Body of pancreas (tissue), 4 donors: ENCODE measurements around the gene LSM14A. TPM values are rescaled to one million over a fixed set of nuclear protein-coding genes. Genes with fewer than 3 reads are reported as not detected.
"Not testable (repeated sequence)": the region's sequence is repeated elsewhere in the genome, so short reads cannot be mapped to it uniquely, and the experiment has no call there.

Experiments
- ATAC-seq: fragments of 150-250 bp; one replicate; pipeline ENCODE4 v1.9.1; 2016
- DNase-seq, 4 donors: peaks; one replicate each; pipeline ENCODE4 v3.0.0-alpha.2; 2019
- H3K27ac ChIP-seq, 4 donors: fragments of 200-600 bp; sonication (generic); 1 replicate in 3 of 4; 2 replicates in 1 of 4; pipeline versions ENCODE4 v1.5.1 to v1.6.1; 2016 to 2019; ENCODE audit warnings: mild to moderate bottlenecking in 1 of 4, mixed read lengths in 1 of 4, moderate library complexity in 1 of 4
- H3K27me3 ChIP-seq, 2 donors: fragments of 200-600 bp; sonication (generic); one replicate each; pipeline ENCODE4 v1.6.0; 2016; ENCODE audit warnings: mild to moderate bottlenecking in 1 of 2
- H3K36me3 ChIP-seq, 2 donors: fragments of 200-600 bp; sonication (generic); replicated peaks in 1 of 2; 2 replicates each; pipeline ENCODE4 v1.5.1; 2016; ENCODE audit warnings: low read depth in 2 of 2; ENCODE audit not compliant: insufficient read depth in 1 of 2
- H3K4me1 ChIP-seq: fragments of 200-600 bp; sonication (generic); one replicate; pipeline ENCODE4 v1.6.0; 2016
- H3K4me3 ChIP-seq, 2 donors: fragments of 200-600 bp; sonication (generic); 1 replicate in 1 of 2; 2 replicates in 1 of 2; pipeline ENCODE4 v1.5.1; 2016 to 2019
- H3K9me3 ChIP-seq, 3 donors: fragments of 200-600 bp; sonication (generic); 1 replicate in 2 of 3; 2 replicates in 1 of 3; pipeline ENCODE4 v1.5.1; 2016
- POLR2A ChIP-seq, 3 donors: fragments of 450-650 bp; IDR thresholded peaks; one replicate each; pipeline ENCODE4 v1.6.1; 2016; ENCODE audit warnings: antibody characterized with exemption in 3 of 3, mild to moderate bottlenecking in 2 of 3
- WGBS, 2 donors: methylation state at CpG; one replicate each; pipeline ENCODE4 v1.1.5; 2017; 5-methylcytosine and 5-hydroxymethylcytosine counted together
- intact Hi-C: fragments of 100-400 bp; cut with DNase I; formaldehyde crosslinking; loops from one replicate; pipeline ENCODE4 v1.15.1; 2023
- total RNA-seq, 2 donors: library from RNA; depleted of rRNA; stranded (reverse); fragments of >200 nt; gene quantifications; one replicate each; pipeline ENCODE4 v1.1.0, GENCODE V29; 2016
- TF ChIP-seq, protein P1 (sequence below), 7 experiments: fragments of 450-650 bp in 4 of 7; fragments of 200-600 bp in 3 of 7; sonication (generic) in 3 of 7; IDR thresholded peaks; one replicate each; pipeline ENCODE4 v1.5.1; 2016 to 2019; ENCODE audit warnings: antibody characterized with exemption in 7 of 7

The LSM14A gene
- total RNA-seq, 2 donors from 2014 or later = 63.6 to 95.9 TPM

DNA sequence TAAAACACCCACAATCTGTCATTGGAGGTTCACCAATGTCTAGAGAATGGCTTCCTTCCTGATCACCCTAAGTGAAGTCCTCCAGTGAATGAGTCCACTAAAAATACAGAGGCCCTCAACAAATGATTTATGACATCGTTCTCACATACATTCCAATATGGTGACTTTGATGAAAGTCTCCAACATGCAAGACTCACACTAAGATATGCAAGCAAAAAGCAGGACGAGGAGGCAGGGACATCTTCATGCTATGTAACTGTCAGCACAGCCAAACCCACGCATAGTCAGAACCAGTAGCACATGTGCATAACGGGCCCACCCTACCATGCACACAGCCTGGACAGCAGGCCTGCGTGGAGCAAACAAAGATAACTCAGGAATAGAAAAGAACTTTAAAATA, 16.6 kb upstream of the LSM14A start:
- WGBS, 2 donors = 70 to 81% methylated on average over 3 to 5 of the region's 5 CpGs
- TF ChIP-seq, protein P1, sequence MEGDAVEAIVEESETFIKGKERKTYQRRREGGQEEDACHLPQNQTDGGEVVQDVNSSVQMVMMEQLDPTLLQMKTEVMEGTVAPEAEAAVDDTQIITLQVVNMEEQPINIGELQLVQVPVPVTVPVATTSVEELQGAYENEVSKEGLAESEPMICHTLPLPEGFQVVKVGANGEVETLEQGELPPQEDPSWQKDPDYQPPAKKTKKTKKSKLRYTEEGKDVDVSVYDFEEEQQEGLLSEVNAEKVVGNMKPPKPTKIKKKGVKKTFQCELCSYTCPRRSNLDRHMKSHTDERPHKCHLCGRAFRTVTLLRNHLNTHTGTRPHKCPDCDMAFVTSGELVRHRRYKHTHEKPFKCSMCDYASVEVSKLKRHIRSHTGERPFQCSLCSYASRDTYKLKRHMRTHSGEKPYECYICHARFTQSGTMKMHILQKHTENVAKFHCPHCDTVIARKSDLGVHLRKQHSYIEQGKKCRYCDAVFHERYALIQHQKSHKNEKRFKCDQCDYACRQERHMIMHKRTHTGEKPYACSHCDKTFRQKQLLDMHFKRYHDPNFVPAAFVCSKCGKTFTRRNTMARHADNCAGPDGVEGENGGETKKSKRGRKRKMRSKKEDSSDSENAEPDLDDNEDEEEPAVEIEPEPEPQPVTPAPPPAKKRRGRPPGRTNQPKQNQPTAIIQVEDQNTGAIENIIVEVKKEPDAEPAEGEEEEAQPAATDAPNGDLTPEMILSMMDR (IDR thresholded peaks at IDR 0.05) = no peak
- no peak for TF ChIP-seq POLR2A (IDR thresholded peaks at IDR 0.05)
- Histone ChIP-seq H3K27ac (no peak overlapping the region), H3K27me3 (no peaks in the 10 kb centered on the region), H3K36me3 (no peaks in the 10 kb centered on the region), H3K4me1 (no peaks in the 10 kb centered on the region), H3K9me3 (no peaks in the 10 kb centered on the region), H3K4me3 (no peak overlapping the region)
- DNase-seq = no peak
- ATAC-seq = no peak
- intact Hi-C loops = no loop called here

DNA sequence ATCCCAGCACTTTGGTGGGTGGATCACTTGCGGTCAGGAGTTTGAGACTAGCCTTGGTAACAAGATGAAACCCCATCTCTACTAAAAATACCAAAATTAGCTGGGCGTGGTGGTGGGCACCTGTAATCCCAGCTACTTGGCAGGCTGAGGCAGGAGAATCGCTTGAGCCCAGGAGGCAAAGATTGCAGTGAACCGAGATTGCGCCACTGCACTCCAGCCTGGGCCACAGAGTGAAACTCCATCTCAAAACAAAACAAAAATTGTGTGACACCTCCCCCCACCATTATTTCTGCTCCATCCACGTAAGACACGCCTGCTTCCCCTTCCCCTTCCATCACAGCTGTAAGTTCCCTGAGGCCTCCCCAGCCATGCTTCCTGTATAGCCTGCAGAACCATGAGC, 13.3 kb upstream of the LSM14A start:
- not testable (repeated sequence) for DNase-seq
- WGBS, 2 donors = 81 to 86% methylated on average over 7 of the region's 7 CpGs

GRCh38 chr19:34159541-34159940, 12.8 kb upstream of the LSM14A start:
- H3K36me3 ChIP-seq, intact Hi-C loops, H3K9me3 ChIP-seq, DNase-seq, H3K27ac ChIP-seq, H3K4me3 ChIP-seq, ATAC-seq, H3K27me3 ChIP-seq, H3K4me1 ChIP-seq: not testable (repeated sequence)
- WGBS, 2 donors = 85 to 92% methylated on average over 5 of the region's 5 CpGs

More for the DNA sequence above, 13.3 kb upstream of the LSM14A start:
- intact Hi-C loops, H3K4me1 ChIP-seq, ATAC-seq, H3K27ac ChIP-seq, H3K36me3 ChIP-seq, H3K4me3 ChIP-seq, H3K9me3 ChIP-seq, H3K27me3 ChIP-seq: not testable (repeated sequence)

- H3K4me1 ChIP-seq, H3K27ac ChIP-seq, H3K36me3 ChIP-seq, H3K27me3 ChIP-seq, H3K4me3 ChIP-seq, DNase-seq, intact Hi-C loops, H3K9me3 ChIP-seq, ATAC-seq: not testable (repeated sequence)
- 56 to 88% methylated on average over 2 of the region's 2 CpGs for WGBS, 2 donors
Measured at GRCh38 chr19:34161902-34162301, 10.4 kb upstream of the LSM14A start.

DNA sequence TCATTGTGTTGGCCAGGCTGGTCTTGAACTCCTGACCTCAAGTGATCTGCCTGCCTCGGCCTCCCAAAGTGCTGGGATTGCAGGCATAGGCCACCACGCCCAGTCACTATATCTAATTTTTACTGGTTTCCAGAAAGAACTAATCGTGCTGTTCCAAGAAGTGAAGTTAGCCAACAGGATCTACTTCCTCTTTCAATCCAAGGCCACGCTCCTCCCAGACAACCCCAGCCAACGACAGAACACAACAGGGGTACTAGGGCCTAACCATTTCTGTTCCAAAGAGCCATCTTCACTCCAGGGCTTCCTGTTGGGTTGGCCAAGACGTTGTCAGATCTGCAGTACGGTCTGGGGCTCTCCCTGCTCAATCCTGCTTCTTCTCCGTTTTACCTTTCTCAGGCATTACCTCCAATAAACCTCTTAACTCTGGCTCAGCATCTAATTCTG, 7.0 kb upstream of the LSM14A start:
- no peak for TF ChIP-seq POLR2A (IDR thresholded peaks at IDR 0.05)
- TF ChIP-seq, protein P1 (IDR thresholded peaks at IDR 0.05) = no peak
- no peaks in the 10 kb centered on the region for H3K4me1 ChIP-seq
- H3K27me3 ChIP-seq = no peaks in the 10 kb centered on the region
- H3K9me3 ChIP-seq = no peaks in the 10 kb centered on the region
- ATAC-seq (no peak), DNase-seq (peak in 1 of 4 donors; percentile 9)
- WGBS, 2 donors = 58 to 69% methylated on average over 8 of the region's 8 CpGs
- no peak overlapping the region for H3K27ac ChIP-seq
- H3K4me3 ChIP-seq = no peak overlapping the region
- intact Hi-C loops = no loop called here
- H3K36me3 ChIP-seq = no peaks in the 10 kb centered on the region

- 90 to 92% methylated on average over 7 to 12 of the region's 12 CpGs for WGBS, 2 donors
- H3K27me3 ChIP-seq, intact Hi-C loops: not testable (repeated sequence)
Measured at GRCh38 chr19:34169475-34170199, 2.7 kb upstream of the LSM14A start.

DNA sequence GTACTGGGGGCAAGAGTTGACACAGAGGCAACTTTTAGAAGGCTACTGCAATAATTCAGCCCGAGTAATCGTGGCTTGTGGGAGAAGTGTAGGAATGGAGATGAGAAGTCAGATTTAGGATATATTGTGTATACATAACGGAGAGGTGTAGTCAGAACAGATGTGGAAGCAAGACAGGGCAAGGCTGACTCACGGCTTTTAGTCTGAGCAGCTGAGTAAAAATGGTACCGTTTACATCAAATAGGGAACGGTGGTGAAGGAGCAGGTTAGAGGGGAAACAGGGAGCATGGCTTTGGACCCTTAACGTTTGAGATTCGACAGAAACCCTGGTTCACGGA, 796 bp upstream of the LSM14A start:
- ATAC-seq (no peak), DNase-seq (peak in 1 of 4 donors; percentile 10)
- TF ChIP-seq, protein P1 (IDR thresholded peaks at IDR 0.05) = no peak
- no peak for TF ChIP-seq POLR2A (IDR thresholded peaks at IDR 0.05)
- WGBS, 2 donors = 30 to 31% methylated on average over 9 of the region's 9 CpGs
- intact Hi-C loops = no loop called here
- H3K36me3 ChIP-seq = no peaks in the 10 kb centered on the region
- no peaks in the 10 kb centered on the region for H3K9me3 ChIP-seq
- no peaks in the 10 kb centered on the region for H3K27me3 ChIP-seq
- peak overlapping the region; percentile 96 to 99 (median 99) for H3K27ac ChIP-seq
- peak overlapping the region; percentile 24 to 49 for H3K4me3 ChIP-seq
- H3K4me1 ChIP-seq = peaks cover 40% of the 10 kb centered on the region

More at GRCh38 chr19:34169475-34170199, 2.7 kb upstream of the LSM14A start:
- not testable (repeated sequence) for H3K4me3 ChIP-seq, ATAC-seq, H3K27ac ChIP-seq, H3K9me3 ChIP-seq, H3K36me3 ChIP-seq, DNase-seq
- H3K4me1 ChIP-seq = peaks cover 21% of the 10 kb centered on the region
